Caco-2 (cell line): ENCODE data around the gene ADAMTS2. TPM values are rescaled to one million over a fixed set of nuclear protein-coding genes. Genes with fewer than 3 reads are reported as not detected.
A peak's percentile ranks its signal among the peaks of the same experiment; 100 is the strongest.

Source experiments
- BruUV-seq: library from RNA; stranded (reverse); fragments of 400-500 nt; replicated peaks from 2 replicates; lab custom pipeline; 2021; lab: Mats Ljungman, UMichigan
- CTCF ChIA-PET: fragments of 300-600 bp; sonication (Branson Sonifier 250); formaldehyde crosslinking; loops from one replicate; lab custom pipeline; 2022; ENCODE audit warnings: antibody characterized with exemption; lab: Charles Lee
- POLR2A ChIA-PET: fragments of 300-600 bp; sonication (Branson Sonifier 250); formaldehyde crosslinking; loops from one replicate; lab custom pipeline; 2022; ENCODE audit warnings: antibody characterized with exemption; lab: Charles Lee
- DNase-seq, 2 experiments: peaks; one replicate each; pipeline versions ENCODE4 v3.0.0 to v3.0.0-alpha.2; 2020 to 2022
- H3K27me3 ChIP-seq: replicated peaks from 2 replicates; pipeline ENCODE4 v1.6.0; 2011; ENCODE audit warnings: low read length; ENCODE audit not compliant: control insufficient read depth, insufficient read depth
- H3K36me3 ChIP-seq: 2 replicates; pipeline ENCODE4 v1.5.1; 2011; ENCODE audit warnings: low read length; ENCODE audit not compliant: control insufficient read depth, insufficient read depth
- H3K4me1 ChIP-seq: fragments of 250-450 bp; sonication (Bioruptor Pico); 2 replicates; pipeline ENCODE4 v1.5.1; 2020; ENCODE audit warnings: mild to moderate bottlenecking
- H3K4me3 ChIP-seq: 2 replicates; pipeline ENCODE4 v1.5.1; 2011; ENCODE audit warnings: low read depth, mild to moderate bottlenecking, control low read depth, low read length
- H3K9me3 ChIP-seq: fragments of 250-450 bp; sonication (Bioruptor Pico); 2 replicates; pipeline ENCODE4 v1.5.1; 2020; ENCODE audit warnings: mild to moderate bottlenecking, moderate library complexity
- H3K27ac Mint-ChIP-seq: one replicate; pipeline ENCODE4 v1.8.0; 2022; ENCODE audit warnings: mixed read lengths; ENCODE audit not compliant: unreplicated experiment
- H3K27me3 Mint-ChIP-seq: one replicate; pipeline ENCODE4 v1.8.0; 2022; ENCODE audit warnings: mixed read lengths; ENCODE audit not compliant: insufficient read depth, unreplicated experiment
- H3K36me3 Mint-ChIP-seq: one replicate; pipeline ENCODE4 v1.8.0; 2022; ENCODE audit warnings: mild to moderate bottlenecking, mixed read lengths; ENCODE audit not compliant: insufficient read depth, unreplicated experiment
- H3K4me1 Mint-ChIP-seq: one replicate; pipeline ENCODE4 v1.8.0; 2022; ENCODE audit warnings: low read depth, mixed read lengths; ENCODE audit not compliant: unreplicated experiment
- H3K4me3 Mint-ChIP-seq: one replicate; pipeline ENCODE4 v1.8.0; 2022; ENCODE audit warnings: mild to moderate bottlenecking, moderate library complexity, mixed read lengths; ENCODE audit not compliant: unreplicated experiment
- H3K9me3 Mint-ChIP-seq: one replicate; pipeline ENCODE4 v1.8.0; 2022; ENCODE audit warnings: mixed read lengths; ENCODE audit not compliant: unreplicated experiment
- CTCF ChIP-seq, 2 experiments: fragments of 200-600 bp in 1 of 2; IDR thresholded peaks; 1 replicate in 1 of 2; 2 replicates in 1 of 2; pipeline versions ENCODE4 v1.5.1 to v1.8.0; 2011 to 2022; ENCODE audit warnings: antibody characterized with exemption in 1 of 2, control low read depth in 1 of 2, inconsistent platforms in 1 of 2, low read depth in 1 of 2, low read length in 1 of 2, mild to moderate bottlenecking in 1 of 2, moderate library complexity in 1 of 2; ENCODE audit not compliant: insufficient read depth in 1 of 2, severe bottlenecking in 1 of 2, unreplicated experiment in 1 of 2
- intact Hi-C: fragments of 100-400 bp; cut with micrococcal nuclease; formaldehyde crosslinking; loops from one replicate; pipeline ENCODE4 v1.10.0; 2022; ENCODE audit not compliant: unreplicated experiment
- total RNA-seq: library from RNA; stranded (reverse); gene quantifications from 2 replicates; pipeline ENCODE4 v1.2.3, GENCODE V29; 2022

Gene ADAMTS2
- total RNA-seq, 1 experiment from 2014 or later = 0.05 TPM

GRCh38 chr5:179259731-179260323 is 85.4 kb downstream of the ADAMTS2 start:
- no TSS peak for BruUV-seq
- Mint-ChIP-seq H3K4me3 (no peak overlapping the region), H3K4me1 (no peaks in the 10 kb centered on the region), H3K9me3 (peaks cover 5% of the 10 kb centered on the region), H3K36me3 (no peaks in the 10 kb centered on the region), H3K27ac (no peak overlapping the region), H3K27me3 (no peaks in the 10 kb centered on the region)
- H3K36me3 ChIP-seq = no peaks in the 10 kb centered on the region
- no peak overlapping the region for H3K4me3 ChIP-seq
- H3K4me1 ChIP-seq = no peaks in the 10 kb centered on the region
- H3K27me3 ChIP-seq = no peaks in the 10 kb centered on the region
- no peak for TF ChIP-seq CTCF (IDR thresholded peaks at IDR 0.05; ENCODE audit: insufficient read depth in 1 of 2, low read depth in 1 of 2, low read length in 1 of 2, severe bottlenecking in 1 of 2, unreplicated experiment in 1 of 2)
- no peaks in the 10 kb centered on the region for H3K9me3 ChIP-seq
- POLR2A ChIA-PET = no interaction called here
- DNase-seq = peak in 1 of 2 experiments; percentile 14
- CTCF ChIA-PET = no interaction called here
- intact Hi-C loops = no loop called here

- ChIA-PET POLR2A (no interaction called here), CTCF (interaction anchor here (0.5 kb wide), 1 partner anchor 52 kb away, joined by 3 read pairs; no protein-coding TSS in a partner anchor)
- Mint-ChIP-seq H3K4me3 (no peak overlapping the region), H3K27me3 (no peaks in the 10 kb centered on the region), H3K9me3 (peaks cover 10% of the 10 kb centered on the region), H3K4me1 (no peaks in the 10 kb centered on the region), H3K36me3 (no peaks in the 10 kb centered on the region), H3K27ac (no peak overlapping the region)
- no peak for TF ChIP-seq CTCF (IDR thresholded peaks at IDR 0.05; ENCODE audit: insufficient read depth in 1 of 2, low read depth in 1 of 2, low read length in 1 of 2, severe bottlenecking in 1 of 2, unreplicated experiment in 1 of 2)
- no peaks in the 10 kb centered on the region for H3K9me3 ChIP-seq
- no peak overlapping the region for H3K4me3 ChIP-seq
- DNase-seq = peak in 1 of 2 experiments; percentile 9
- H3K27me3 ChIP-seq = no peaks in the 10 kb centered on the region
- intact Hi-C loops = no loop called here
- H3K36me3 ChIP-seq = no peaks in the 10 kb centered on the region
- BruUV-seq = no TSS peak
- no peaks in the 10 kb centered on the region for H3K4me1 ChIP-seq
These were observed 86.1 kb downstream of the ADAMTS2 start for GRCh38 chr5:179258922-179259730.

- TF ChIP-seq CTCF (IDR thresholded peaks at IDR 0.05; ENCODE audit: insufficient read depth in 1 of 2, low read depth in 1 of 2, low read length in 1 of 2, severe bottlenecking in 1 of 2, unreplicated experiment in 1 of 2) = no peak
- Mint-ChIP-seq H3K9me3 (peaks cover 10% of the 10 kb centered on the region), H3K27ac (no peak overlapping the region), H3K27me3 (no peaks in the 10 kb centered on the region), H3K4me1 (no peaks in the 10 kb centered on the region), H3K36me3 (no peaks in the 10 kb centered on the region), H3K4me3 (no peak overlapping the region)
- BruUV-seq = no TSS peak
- ChIA-PET CTCF (interaction anchor here (0.5 to 0.6 kb wide), 2 partner anchors 16 to 52 kb away, joined by 3 to 6 read pairs; no protein-coding TSS in a partner anchor), POLR2A (no interaction called here)
- no peak overlapping the region for H3K4me3 ChIP-seq
- intact Hi-C loops = no loop called here
- no peaks in the 10 kb centered on the region for H3K27me3 ChIP-seq
- no peaks in the 10 kb centered on the region for H3K9me3 ChIP-seq
- H3K36me3 ChIP-seq = no peaks in the 10 kb centered on the region
- peak in 1 of 2 experiments; percentile 19 for DNase-seq
- no peaks in the 10 kb centered on the region for H3K4me1 ChIP-seq
These were observed 87.0 kb downstream of the ADAMTS2 start for GRCh38 chr5:179258001-179258921.
